RWPE1 (cell line): ENCODE results near the gene MYO1A.

Experiments
- CTCF ChIA-PET: fragments of 350-600 bp; sonication (Branson Sonifier 250); formaldehyde crosslinking; extraction: SDS; loops from one replicate; lab custom pipeline; 2021; lab: Yijun Ruan, JAX
- POLR2A ChIA-PET: fragments of 400-600 bp; formaldehyde crosslinking; extraction: SDS; loops from one replicate; lab custom pipeline; 2020; ENCODE audit warnings: antibody characterized with exemption; ENCODE audit not compliant: low non-redundant PET; lab: Yijun Ruan, JAX
- DNase-seq: peaks from one replicate; pipeline ENCODE4 v3.0.0; 2012; ENCODE audit warnings: low spot score
- H3K27ac ChIP-seq: fragments of 450-650 bp; 2 replicates; pipeline ENCODE4 v1.5.1; 2017
- CTCF ChIP-seq: fragments of 450-650 bp; conservative IDR thresholded peaks from 2 replicates; pipeline ENCODE4 v1.5.1; 2017; ENCODE audit warnings: low read depth, mild to moderate bottlenecking

Gene MYO1A

GRCh38 chr12:56998316-56998715 lies 51.6 kb downstream of the MYO1A start:
- POLR2A ChIA-PET, result no interaction called here
- no peak for DNase-seq
- CTCF ChIA-PET, result interaction anchor here (0.5 kb wide), 1 partner anchor 70 kb away, joined by 4 read pairs; no protein-coding TSS in a partner anchor
- TF ChIP-seq CTCF, result no peak
- H3K27ac ChIP-seq, result no peak overlapping the region

- ChIA-PET POLR2A (no interaction called here), CTCF (no interaction called here)
- no peak for TF ChIP-seq CTCF
- no peak for DNase-seq
- no peak overlapping the region for H3K27ac ChIP-seq
These were observed 53.0 kb downstream of the MYO1A start for GRCh38 chr12:56996793-56997545.

- no peak for DNase-seq
- ChIA-PET POLR2A (no interaction called here), CTCF (no interaction called here)
- H3K27ac ChIP-seq, result no peak overlapping the region
- no peak for TF ChIP-seq CTCF
These were observed 53.9 kb downstream of the MYO1A start for GRCh38 chr12:56995930-56996496.

- DNase-seq, result no peak
- POLR2A ChIA-PET, result no interaction called here
- no peak for TF ChIP-seq CTCF
- CTCF ChIA-PET, result interaction anchor here (0.5 to 1.5 kb wide), 3 partner anchors 19 to 155 kb away, joined by 3 to 4 read pairs (median 4); no protein-coding TSS in a partner anchor
- H3K27ac ChIP-seq, result no peak overlapping the region
These were observed 54.6 kb downstream of the MYO1A start for GRCh38 chr12:56995201-56995929.

GRCh38 chr12:56994231-56994746 lies 55.6 kb downstream of the MYO1A start:
- DNase-seq, result no peak
- H3K27ac ChIP-seq, result no peak overlapping the region
- TF ChIP-seq CTCF, result no peak
- ChIA-PET CTCF (interaction anchor here (1.2 to 1.5 kb wide), 2 partner anchors 118 to 154 kb away, joined by 3 to 4 read pairs; no protein-coding TSS in a partner anchor), POLR2A (no interaction called here)

GRCh38 chr12:56993346-56993745 lies 56.6 kb downstream of the MYO1A start:
- ChIA-PET CTCF (interaction anchor here (0.5 to 1.0 kb wide), 3 partner anchors 12 to 134 kb away, joined by 3 to 5 read pairs (median 4); no protein-coding TSS in a partner anchor), POLR2A (no interaction called here)
- TF ChIP-seq CTCF, result no peak
- no peak for DNase-seq
- no peak overlapping the region for H3K27ac ChIP-seq
